ENCODE results near the gene RASGRF2.
A peak's percentile ranks its signal among the peaks of the same experiment; 100 is the strongest.
"Not testable (repeated sequence)": the region's sequence is repeated elsewhere in the genome, so short reads cannot be mapped to it uniquely, and the experiment has no call there.

Gene RASGRF2

DNA sequence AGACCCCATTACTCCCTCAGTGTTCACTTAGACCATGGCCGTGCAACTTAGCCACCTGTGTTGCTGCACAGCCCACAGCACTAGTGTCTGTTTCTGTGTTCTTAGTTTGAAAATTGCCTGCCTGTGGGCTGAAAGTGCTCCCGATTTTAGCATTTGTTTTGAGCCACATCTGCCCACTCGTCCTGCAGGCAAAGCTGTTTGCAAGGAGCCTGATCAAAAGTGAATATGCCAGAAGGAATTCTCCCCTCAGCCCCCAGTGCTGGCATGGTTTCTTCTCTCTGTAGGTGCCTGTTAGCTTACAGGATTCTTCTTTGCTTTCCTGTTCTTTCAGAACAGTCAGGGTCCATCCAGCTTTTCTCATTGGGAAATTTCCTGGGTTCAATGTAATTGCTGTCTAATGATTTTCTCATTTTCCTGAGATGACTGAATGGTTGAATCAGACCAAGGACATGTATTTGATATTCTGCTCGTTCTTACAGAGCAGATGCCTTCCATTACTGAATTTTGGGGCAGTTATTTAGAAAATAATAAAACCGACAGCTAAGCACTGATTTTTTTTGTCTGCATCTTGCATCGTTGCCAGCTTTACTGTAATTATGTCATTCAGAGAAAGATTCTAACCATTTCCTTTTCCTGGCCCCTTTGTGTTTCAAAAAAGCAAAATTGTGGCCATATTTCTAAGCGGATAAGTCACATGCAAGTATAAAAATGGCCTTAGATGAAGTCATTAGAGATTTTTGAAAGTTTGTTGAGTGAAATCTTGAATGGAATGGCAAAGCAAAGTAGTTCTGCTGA is 161.9 kb downstream of the RASGRF2 start:
- no peak overlapping the region for H3K4me3 Mint-ChIP-seq
- H3K36me3 Mint-ChIP-seq: peaks cover 46% of the 10 kb centered on the region
- peaks cover 23% of the 10 kb centered on the region for H3K4me1 Mint-ChIP-seq (ENCODE audit: low read depth)
- no peak overlapping the region for H3K27ac Mint-ChIP-seq
- no peaks in the 10 kb centered on the region for H3K9me3 Mint-ChIP-seq (ENCODE audit: low read depth)
- H3K27me3 Mint-ChIP-seq: no peaks in the 10 kb centered on the region

DNA sequence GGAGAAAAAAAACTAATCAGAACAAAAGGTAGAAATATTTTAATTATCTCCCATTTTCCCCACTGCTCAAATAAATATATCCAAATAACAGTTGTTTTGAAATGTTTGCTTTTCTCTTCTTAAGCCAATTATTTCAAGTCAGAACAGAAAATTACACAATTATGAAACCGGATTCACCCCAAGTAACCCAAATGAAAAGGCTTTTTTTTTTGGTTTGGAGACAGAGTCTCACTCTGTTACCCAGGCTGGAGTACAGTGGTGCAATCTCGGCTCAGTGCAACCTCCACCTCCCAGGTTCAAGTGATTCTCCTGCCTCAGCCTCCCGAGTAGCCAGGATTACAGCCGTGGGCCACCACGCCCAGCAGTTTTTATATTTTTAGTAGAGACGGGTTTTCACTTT is 164.5 kb downstream of the RASGRF2 start:
- Mint-ChIP-seq H3K36me3 (peaks cover 36% of the 10 kb centered on the region), H3K4me1 (ENCODE audit: low read depth) (peaks cover 23% of the 10 kb centered on the region)
- not testable (repeated sequence) for H3K4me3 Mint-ChIP-seq; H3K27ac Mint-ChIP-seq; H3K9me3 Mint-ChIP-seq (ENCODE audit: low read depth); H3K27me3 Mint-ChIP-seq

DNA sequence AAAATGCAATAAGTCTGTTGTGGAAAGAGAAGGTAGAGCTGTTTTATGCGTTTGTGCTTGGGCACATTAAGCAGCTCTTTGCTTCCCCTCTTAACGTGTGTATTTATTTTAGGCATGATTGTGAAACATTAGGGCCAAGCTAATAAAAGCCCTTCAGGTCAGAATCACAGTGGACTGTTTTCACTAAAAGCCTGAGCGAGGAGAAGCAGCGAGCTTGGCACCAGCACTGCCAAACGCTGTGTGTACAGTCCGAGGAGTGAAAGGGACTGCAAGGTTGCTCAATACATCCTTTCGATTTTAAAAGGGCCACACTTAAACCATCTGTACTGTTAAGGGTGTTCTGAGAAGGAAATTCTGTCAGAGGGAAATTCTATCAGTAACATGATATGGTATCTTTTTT is 165.8 kb downstream of the RASGRF2 start:
- no peaks in the 10 kb centered on the region for H3K9me3 Mint-ChIP-seq (ENCODE audit: low read depth)
- H3K27me3 Mint-ChIP-seq: no peaks in the 10 kb centered on the region
- no peak overlapping the region for H3K27ac Mint-ChIP-seq
- peaks cover 33% of the 10 kb centered on the region for H3K36me3 Mint-ChIP-seq
- no peak overlapping the region for H3K4me3 Mint-ChIP-seq
- peaks cover 17% of the 10 kb centered on the region for H3K4me1 Mint-ChIP-seq (ENCODE audit: low read depth)

DNA sequence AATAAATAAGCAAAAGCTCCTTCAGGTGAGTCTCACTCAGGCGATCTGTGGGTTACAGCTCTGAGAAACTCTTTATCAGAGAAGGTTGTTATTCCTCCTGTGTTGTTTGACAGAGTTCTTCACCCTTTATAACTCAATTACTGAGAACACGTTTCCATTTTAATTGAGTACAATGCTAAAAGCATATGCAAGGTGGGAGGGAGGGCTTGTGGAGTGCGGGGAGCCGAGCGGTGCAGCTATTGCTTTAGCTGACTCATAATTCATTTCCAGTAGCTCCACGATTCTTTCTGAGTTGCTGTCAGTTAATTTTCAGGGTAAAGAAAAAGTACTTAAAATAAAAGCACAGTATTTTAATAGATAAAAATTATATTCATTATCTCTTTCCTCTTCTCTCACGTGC is 168.3 kb downstream of the RASGRF2 start:
- H3K4me3 Mint-ChIP-seq: no peak overlapping the region
- H3K36me3 Mint-ChIP-seq: peaks cover 32% of the 10 kb centered on the region
- H3K9me3 Mint-ChIP-seq (ENCODE audit: low read depth): no peaks in the 10 kb centered on the region
- H3K27me3 Mint-ChIP-seq: no peaks in the 10 kb centered on the region
- no peaks in the 10 kb centered on the region for H3K4me1 Mint-ChIP-seq (ENCODE audit: low read depth)
- H3K27ac Mint-ChIP-seq: no peak overlapping the region

DNA sequence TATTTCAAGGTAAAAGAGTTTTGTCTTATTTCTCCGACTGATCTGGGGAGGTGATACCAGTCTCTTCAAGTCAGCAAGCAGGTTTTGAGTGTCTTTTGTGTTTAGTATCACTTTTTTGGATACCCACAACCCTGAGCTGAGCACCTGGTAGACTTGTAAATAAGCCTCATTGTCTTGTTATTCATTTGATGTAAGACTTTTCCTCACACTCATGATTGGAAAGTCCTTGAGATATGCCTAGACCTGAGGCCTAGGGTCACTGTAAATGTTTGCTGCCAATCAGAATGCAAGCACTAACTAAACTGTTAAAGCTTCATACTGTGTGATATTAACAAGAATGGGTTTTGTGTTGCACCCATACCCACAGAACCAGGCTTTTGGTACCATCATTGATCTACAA is 172.2 kb downstream of the RASGRF2 start:
- H3K4me3 Mint-ChIP-seq: no peak overlapping the region
- no peaks in the 10 kb centered on the region for H3K9me3 Mint-ChIP-seq (ENCODE audit: low read depth)
- peaks cover 32% of the 10 kb centered on the region for H3K36me3 Mint-ChIP-seq

DNA sequence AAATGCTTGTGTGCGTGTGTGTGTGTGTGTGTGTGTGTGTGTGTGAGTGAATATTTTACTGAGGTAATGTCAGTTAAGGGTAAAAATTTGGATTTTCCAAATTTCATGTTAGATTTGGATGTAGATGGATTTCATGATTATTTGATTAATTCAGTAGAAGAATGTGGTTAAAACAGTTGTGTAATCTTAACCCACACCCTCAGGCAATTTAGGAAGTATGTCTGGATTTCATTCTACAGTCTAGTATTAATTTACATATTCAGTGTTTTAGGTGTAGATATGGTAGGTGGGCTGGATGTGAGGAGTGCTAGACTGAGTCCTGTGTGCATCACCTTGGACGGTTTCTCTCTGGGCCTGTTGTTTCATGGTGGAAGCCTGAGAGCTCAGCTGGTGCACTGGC is 173.9 kb downstream of the RASGRF2 start:
- Mint-ChIP-seq H3K27ac (no peak overlapping the region), H3K27me3 (no peaks in the 10 kb centered on the region), H3K9me3 (ENCODE audit: low read depth) (no peaks in the 10 kb centered on the region), H3K4me3 (no peak overlapping the region), H3K4me1 (ENCODE audit: low read depth) (no peaks in the 10 kb centered on the region), H3K36me3 (peaks cover 28% of the 10 kb centered on the region)

More for the DNA sequence above, 172.2 kb downstream of the RASGRF2 start:
- no peaks in the 10 kb centered on the region for H3K27me3 Mint-ChIP-seq
- no peaks in the 10 kb centered on the region for H3K4me1 Mint-ChIP-seq (ENCODE audit: low read depth)
- H3K27ac Mint-ChIP-seq: no peak overlapping the region

DNA sequence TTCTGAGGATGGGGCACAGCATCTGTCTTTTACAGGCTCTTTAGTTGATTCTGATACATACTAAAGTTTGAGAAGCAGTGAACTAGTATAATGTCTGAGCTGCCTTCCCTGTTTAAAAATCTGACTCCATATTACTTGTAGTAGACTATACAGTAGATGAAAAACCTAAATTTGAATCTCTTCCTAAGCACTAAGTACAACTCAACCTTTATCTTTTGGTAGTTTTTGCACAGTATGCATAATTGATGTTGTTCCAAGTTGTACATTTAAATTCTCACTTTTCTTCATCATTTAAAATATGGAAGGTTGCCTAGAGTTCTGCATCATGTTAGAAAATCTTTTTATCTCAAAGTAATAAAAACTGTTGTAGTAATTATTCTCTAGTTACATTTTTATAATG is 174.4 kb downstream of the RASGRF2 start:
- no peaks in the 10 kb centered on the region for H3K9me3 Mint-ChIP-seq (ENCODE audit: low read depth)
- no peaks in the 10 kb centered on the region for H3K4me1 Mint-ChIP-seq (ENCODE audit: low read depth)
- H3K27me3 Mint-ChIP-seq: no peaks in the 10 kb centered on the region
- H3K36me3 Mint-ChIP-seq: peaks cover 27% of the 10 kb centered on the region
- no peak overlapping the region for H3K4me3 Mint-ChIP-seq
- H3K27ac Mint-ChIP-seq: no peak overlapping the region

DNA sequence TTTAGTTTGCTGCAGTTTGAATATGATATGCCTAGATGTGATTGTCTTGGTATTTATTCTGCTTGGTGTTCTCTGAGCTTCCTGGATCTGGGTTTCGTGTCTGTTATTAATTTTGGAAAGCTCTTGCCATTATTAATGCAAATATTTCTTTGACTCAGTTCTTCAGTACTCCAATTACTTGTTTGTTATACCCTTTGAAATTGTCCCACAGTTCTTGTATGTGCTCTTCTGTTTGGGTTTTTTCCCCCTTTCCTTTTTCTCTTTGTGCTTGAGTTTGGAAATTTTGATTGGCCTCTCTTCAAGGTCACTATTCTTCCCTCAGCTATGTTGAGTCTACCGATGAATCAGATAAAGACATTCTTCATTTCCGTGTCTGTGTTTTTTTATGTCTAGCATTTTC is 176.4 kb downstream of the RASGRF2 start:
- Mint-ChIP-seq H3K4me1 (ENCODE audit: low read depth) (no peaks in the 10 kb centered on the region), H3K27me3 (no peaks in the 10 kb centered on the region), H3K4me3 (no peak overlapping the region), H3K36me3 (peaks cover 31% of the 10 kb centered on the region), H3K27ac (no peak overlapping the region), H3K9me3 (ENCODE audit: low read depth) (no peaks in the 10 kb centered on the region)

DNA sequence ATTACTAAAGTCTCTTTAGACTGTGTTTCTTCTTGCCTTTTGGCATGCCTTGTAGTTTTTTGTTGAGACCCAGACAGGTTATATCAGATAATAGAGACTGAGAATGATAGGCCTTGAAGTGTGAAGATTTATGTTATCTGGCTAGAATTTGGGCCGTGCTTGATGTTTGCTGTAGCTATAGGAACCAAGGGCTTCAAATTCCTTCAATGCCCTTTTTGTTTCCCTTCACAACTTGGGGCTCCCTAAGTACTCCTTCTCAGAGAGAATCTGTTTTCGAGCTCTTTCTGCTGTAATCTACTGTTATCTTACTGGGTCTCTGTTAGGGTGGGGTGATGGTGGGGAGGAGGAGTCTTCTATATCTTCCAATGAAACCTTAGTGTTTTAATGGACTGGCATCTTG is 177.7 kb downstream of the RASGRF2 start:
- Mint-ChIP-seq H3K4me1 (ENCODE audit: low read depth) (no peaks in the 10 kb centered on the region), H3K27me3 (no peaks in the 10 kb centered on the region), H3K36me3 (peaks cover 27% of the 10 kb centered on the region), H3K9me3 (ENCODE audit: low read depth) (no peaks in the 10 kb centered on the region), H3K4me3 (no peak overlapping the region), H3K27ac (no peak overlapping the region)

DNA sequence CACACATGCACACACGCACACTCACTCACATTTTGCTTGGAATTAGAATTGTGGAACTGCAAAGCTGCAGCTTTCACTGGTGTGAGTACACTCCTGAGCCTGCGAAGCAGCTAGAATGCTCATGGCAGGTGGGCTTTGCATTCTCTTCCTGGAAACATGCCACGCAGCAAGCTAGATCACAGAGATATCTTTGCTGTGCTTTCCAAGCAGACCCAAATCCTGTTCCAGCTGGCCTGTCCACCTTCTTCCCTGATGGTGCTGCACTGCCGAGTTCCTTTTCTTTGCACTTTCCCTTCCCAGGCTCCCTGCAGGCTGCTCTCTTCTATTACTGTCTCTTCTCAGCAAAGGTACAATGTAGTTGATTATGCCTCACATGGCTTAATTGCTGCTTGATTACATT is 180.3 kb downstream of the RASGRF2 start:
- no peak overlapping the region for H3K4me3 Mint-ChIP-seq
- no peaks in the 10 kb centered on the region for H3K9me3 Mint-ChIP-seq (ENCODE audit: low read depth)
- H3K27ac Mint-ChIP-seq: no peak overlapping the region
- no peaks in the 10 kb centered on the region for H3K27me3 Mint-ChIP-seq
- H3K4me1 Mint-ChIP-seq (ENCODE audit: low read depth): peaks cover 5% of the 10 kb centered on the region
- H3K36me3 Mint-ChIP-seq: peaks cover 18% of the 10 kb centered on the region

DNA sequence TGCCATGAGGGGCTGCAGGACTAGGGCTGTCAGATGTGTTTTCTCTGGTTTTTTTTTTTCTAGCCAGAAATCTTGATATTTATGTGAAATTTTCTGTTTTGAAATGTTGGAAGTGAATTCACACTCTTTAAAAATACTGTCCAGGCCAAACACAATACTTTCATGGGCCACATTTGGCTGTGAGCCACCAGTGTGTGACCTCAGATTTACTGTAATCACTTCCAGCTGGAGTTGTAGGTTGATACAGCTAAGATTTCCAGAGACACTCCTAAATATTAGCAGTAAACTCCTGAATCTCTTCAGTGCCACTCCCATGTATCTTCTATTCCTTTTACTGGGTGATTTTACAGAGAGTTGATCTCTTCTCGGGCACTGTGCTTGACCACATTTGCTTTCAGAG is 180.8 kb downstream of the RASGRF2 start:
- H3K27ac Mint-ChIP-seq: no peak overlapping the region
- no peaks in the 10 kb centered on the region for H3K9me3 Mint-ChIP-seq (ENCODE audit: low read depth)
- no peak overlapping the region for H3K4me3 Mint-ChIP-seq
- H3K4me1 Mint-ChIP-seq (ENCODE audit: low read depth): peaks cover 9% of the 10 kb centered on the region
- peaks cover 18% of the 10 kb centered on the region for H3K36me3 Mint-ChIP-seq
- no peaks in the 10 kb centered on the region for H3K27me3 Mint-ChIP-seq

DNA sequence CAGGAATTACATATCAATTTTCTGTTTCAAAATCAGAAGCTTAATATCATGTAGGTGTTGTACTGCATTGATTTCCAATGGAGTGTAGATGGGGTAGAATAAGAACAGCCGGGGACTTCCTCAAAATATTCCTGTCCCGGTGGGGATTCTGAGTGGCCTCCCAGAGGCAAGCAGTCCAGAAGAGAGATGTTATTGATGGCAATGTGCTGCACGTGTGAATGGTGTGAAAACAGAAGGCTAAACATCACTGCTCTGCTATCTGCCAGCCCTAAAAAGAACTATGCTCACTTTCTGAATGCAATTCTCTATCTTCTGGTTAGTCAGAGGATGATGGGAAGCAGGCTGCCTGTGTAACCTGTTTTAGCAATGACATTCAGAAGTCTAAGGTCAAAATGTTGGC is 181.9 kb downstream of the RASGRF2 start:
- Mint-ChIP-seq H3K27ac (no peak overlapping the region), H3K4me1 (ENCODE audit: low read depth) (peaks cover 14% of the 10 kb centered on the region), H3K4me3 (no peak overlapping the region), H3K36me3 (peaks cover 13% of the 10 kb centered on the region), H3K9me3 (ENCODE audit: low read depth) (no peaks in the 10 kb centered on the region), H3K27me3 (no peaks in the 10 kb centered on the region)

DNA sequence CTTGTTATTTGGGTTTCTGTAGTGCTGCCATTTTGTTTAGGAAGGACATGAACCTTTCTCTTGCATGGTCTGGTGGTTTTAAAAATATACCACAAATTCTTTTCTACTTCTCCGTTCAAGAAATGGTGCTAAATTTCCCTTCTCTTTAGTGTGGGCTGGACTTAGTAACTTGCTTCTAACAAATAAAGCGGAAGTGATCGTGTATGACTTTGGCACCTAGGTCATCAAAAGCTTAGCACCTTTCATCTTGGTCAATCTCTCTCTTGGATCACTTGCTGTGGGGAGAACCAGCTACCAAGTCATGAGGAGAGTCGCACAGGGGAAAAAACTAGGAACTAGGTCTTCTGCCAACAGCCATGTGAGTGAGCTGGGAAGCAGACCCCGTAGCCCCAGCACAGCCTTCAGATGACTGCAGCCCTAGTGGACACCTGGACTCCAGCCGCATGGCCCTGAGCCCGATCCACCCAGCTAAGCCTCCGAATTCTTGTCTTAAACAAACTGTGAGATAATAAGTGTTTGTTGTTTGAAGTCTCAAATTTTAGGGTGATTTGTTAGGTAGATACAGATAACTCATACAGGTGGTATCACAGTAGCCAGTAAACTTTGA is 185.3 kb downstream of the RASGRF2 start:
- peaks cover 11% of the 10 kb centered on the region for H3K36me3 Mint-ChIP-seq
- H3K27ac Mint-ChIP-seq: no peak overlapping the region
- H3K27me3 Mint-ChIP-seq: no peaks in the 10 kb centered on the region
- H3K4me3 Mint-ChIP-seq: no peak overlapping the region
- no peaks in the 10 kb centered on the region for H3K9me3 Mint-ChIP-seq (ENCODE audit: low read depth)
- peaks cover 28% of the 10 kb centered on the region for H3K4me1 Mint-ChIP-seq (ENCODE audit: low read depth)

DNA sequence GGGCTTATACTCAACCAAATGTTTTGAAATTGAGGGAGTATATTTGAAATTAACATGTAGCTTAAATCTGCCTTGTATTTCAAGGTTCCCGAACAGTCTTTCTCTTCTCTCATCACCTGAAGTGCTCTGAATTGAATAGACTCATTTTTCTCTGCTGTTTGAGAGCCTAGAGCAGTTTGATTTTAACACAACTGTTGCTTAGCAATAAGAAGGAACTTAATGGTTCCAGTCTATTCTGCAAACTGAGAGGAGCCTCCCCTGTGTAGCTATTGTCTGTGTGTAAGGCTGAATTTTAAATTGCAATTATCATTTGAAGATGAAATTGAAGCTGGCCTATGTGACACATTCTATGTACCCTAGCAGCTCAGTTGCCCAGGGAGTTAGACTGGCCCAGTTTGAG is 185.9 kb downstream of the RASGRF2 start:
- H3K27me3 Mint-ChIP-seq: no peaks in the 10 kb centered on the region
- peaks cover 28% of the 10 kb centered on the region for H3K4me1 Mint-ChIP-seq (ENCODE audit: low read depth)
- peaks cover 9% of the 10 kb centered on the region for H3K36me3 Mint-ChIP-seq
- H3K27ac Mint-ChIP-seq: no peak overlapping the region
- no peak overlapping the region for H3K4me3 Mint-ChIP-seq
- no peaks in the 10 kb centered on the region for H3K9me3 Mint-ChIP-seq (ENCODE audit: low read depth)

DNA sequence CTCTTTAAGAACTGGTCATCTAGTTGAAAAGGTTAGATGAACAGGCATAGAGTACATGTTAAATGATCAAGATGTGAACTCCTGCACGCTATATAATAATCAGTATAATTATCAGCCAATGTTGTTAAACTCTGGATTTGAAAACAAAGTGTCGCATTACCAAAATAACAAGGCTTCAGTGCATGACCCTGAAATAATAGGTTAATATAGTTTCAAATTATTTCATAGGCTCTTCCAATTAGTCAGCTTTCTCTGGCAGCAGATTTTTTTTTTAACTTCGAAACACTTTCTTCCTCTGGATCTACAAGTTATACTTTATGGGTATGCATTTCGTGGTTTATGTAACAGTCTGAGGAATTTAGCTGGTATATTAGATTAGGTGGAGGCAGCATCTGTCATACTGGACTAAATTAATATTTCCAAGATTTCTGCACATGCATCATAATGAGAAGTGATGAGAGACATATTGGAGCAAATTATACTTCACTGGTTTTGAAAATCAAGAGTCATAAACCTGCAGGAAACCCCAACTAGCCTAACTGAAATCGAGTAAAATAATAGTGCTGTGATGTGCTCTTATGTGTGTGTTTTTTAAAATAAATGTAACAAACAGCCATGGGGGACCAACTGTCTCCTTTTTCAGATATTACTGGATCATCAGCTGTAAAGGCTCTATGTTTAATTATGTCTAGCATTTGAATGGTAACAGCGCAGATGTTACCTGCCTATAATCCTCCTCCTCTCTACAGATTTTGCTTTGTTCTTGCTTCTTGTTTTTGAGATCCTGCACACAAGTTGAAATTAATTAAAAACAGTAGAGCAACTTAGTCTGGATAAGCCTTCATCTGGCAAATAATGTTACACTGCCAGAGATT is 187.1 kb downstream of the RASGRF2 start:
- Mint-ChIP-seq H3K27ac (peak overlapping the region; percentile 31), H3K27me3 (no peaks in the 10 kb centered on the region), H3K9me3 (ENCODE audit: low read depth) (no peaks in the 10 kb centered on the region), H3K4me1 (ENCODE audit: low read depth) (peaks cover 28% of the 10 kb centered on the region), H3K4me3 (peak overlapping the region; percentile 69), H3K36me3 (peaks cover 5% of the 10 kb centered on the region)
